NCI-H2196 treated with DMSO at 0.1 percent for 48 hours (cell line): Measurements from ENCODE around the gene DPEP1.
"Not testable (repeated sequence)": the region's sequence is repeated elsewhere in the genome, so short reads cannot be mapped to it uniquely, and the experiment has no call there.

Source experiments
- DNase-seq: peaks from one replicate; lab custom pipeline; 2025; ENCODE audit not compliant: unreplicated experiment; lab: John Stamatoyannopoulos, UW

The DPEP1 gene

DNA sequence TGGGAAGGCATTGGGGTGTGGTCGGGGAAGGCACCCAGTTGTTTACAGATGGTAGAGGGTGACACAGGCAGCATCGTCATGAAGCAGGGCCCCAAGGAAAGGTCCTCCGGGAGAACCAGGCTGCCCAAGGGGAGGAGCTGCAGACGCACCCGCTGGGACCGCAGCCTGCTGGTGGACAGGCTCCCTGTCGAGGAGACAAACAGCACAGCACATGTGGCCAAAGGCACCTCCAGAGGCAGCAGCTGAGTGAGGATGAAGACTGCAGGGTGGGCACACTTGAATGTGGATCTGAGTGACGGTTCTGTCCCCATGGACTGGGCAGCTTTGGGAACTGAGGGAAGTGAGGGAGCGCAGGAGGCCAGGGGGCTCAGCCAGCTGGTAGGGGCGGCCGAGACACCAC lies 31.7 kb downstream of the DPEP1 start:
- no peak for DNase-seq

DNA sequence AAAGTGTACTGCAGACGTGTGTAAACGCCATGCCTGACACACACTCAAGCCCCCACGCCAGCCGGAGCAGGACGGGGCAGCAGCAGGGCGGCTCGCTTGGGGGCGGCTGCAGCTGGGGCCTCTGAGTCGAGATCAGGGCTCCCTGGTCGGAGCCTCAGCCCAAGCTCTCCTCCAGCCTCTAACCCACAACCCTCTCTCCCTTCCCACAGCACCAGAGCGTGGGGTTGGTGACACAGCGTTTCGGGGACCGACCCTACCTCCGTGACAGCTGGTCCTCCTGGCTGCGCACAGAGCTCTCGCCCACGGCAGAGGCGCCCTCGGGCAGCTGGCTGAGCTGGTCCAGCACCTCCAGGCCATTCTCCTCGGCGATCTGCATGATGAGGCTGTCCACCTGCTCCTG lies 32.8 kb downstream of the DPEP1 start:
- no peak for DNase-seq

DNA sequence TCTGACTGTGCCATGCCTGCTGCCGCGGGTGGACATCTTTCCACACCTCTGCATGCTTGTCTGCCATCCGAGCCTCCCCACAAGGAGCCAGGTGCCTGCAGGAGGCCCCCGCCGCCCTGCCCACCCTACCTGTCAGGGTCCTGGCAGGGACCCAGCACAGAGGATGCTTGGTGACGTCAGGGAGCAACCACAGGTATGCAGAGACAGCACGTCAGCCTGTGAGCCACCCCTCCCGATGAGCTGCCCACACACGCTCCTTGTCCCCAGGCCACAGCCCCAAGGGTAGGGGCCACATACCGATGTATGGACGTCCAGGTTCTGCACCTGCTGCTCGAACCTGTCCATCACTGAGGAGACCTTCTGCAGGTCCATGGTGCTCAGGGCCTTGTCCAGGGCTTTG lies 33.5 kb downstream of the DPEP1 start:
- no peak for DNase-seq

DNA sequence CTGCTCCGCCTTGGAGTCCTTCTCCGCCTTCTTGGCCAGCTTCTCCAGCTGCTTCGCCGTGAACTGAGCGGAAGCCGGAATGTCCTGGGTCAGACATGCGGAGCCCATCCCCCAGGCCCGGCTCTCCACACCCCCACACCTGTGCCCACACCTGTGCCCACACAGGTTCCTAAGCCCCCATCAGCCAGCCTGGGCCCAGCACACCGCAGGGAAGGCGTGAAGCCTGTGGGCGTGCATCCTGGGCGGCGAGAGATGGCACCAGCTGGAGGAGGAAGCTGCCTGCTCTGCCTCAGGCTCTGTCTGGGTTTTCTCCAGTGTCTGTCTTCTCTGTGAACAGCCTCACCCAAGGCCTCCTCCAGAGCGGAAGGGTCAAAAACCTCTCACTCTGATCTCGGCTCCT lies 38.1 kb downstream of the DPEP1 start:
- no peak for DNase-seq

DNA sequence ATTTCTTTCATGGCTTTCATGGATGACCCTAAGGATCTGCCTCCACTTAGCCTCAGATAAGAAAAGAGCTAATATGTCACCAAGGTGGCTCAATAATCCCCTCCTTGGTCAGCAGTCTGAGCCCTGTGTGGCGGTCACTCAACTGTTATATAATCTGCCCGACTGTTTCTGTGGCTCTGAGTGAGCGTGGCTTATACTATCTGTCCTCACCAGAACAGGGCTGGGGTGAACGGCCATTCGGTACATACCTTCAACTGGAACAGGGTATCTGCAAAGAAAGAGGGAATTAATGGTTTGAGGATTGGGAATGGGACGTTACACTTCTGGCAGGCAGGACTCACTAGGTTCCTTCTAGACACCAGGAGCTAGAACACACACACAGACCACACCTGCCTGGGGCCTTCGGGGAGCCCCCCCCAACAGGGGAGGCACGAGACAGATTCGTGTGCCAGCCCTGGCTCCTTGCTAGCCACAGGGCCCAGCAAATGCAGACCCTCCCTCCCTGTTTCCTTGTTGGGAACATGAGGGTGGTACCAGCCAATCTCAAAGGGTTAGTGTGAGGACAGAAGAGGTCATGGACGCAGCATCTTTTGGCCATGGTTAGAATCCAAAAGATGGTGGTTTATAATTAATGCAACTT lies 40.3 kb downstream of the DPEP1 start:
- no peak for DNase-seq

DNA sequence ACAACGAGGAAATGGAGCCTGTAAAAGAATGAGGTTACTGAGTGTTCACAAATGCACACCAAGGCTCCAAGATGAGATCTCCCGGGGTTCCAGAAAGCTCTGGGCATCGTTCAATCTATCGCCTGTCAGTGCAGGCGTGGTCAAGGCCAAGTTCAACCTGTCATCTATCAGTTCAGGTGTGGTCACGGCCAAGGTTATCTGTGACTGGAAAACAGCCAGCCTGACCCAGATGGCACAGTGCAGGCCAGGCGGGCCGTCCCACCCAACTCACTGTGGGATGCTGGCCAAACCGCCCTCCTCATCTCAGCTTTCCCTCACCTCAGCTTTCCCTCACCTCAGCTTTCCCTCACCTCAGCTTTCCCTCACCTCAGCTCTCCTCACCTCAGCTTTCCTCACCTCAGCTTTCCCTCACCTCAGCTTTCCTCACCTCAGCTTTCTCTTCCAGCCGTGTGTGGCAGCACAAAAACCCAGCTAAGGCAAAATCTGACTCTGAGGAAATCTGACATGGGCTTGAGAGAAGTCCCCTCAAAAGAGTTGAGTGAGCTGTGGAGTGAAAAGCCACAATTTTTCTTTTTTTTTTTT lies 41.7 kb downstream of the DPEP1 start:
- no peak for DNase-seq

DNA sequence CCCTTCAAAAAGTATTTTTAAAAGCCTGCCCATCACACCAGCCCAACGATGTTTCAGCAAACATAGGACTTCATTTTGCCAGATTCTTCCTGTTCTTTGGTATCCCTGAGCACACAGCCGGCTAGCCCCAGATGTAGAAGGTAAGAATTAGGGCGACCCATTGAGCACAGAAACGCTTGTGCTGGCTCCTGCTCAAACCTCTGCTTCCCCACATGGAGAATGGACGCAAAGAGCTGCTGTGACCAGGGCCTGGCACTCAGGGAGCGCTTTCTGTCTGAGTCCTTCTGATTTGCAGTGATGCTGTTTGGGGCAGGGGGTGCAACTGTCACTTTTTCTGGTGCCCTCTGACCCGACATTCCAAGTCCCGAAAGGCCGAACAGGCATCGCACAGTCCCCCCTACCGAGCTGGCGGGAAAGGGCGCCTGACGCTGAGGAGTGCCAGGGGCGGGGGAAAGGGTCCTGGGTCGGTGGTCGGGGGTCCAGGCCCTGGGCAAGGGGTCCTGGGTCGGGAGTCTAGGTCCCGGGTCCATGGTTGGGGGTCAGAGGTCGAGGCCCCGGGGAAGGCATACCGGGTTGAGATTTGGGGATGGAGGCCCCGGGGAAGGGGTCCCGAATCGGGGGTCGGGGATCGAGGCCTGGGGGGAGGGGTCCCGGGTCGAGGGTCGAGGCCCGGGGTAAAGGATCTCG lies 43.1 kb downstream of the DPEP1 start:
- DNase-seq: no peak

DNA sequence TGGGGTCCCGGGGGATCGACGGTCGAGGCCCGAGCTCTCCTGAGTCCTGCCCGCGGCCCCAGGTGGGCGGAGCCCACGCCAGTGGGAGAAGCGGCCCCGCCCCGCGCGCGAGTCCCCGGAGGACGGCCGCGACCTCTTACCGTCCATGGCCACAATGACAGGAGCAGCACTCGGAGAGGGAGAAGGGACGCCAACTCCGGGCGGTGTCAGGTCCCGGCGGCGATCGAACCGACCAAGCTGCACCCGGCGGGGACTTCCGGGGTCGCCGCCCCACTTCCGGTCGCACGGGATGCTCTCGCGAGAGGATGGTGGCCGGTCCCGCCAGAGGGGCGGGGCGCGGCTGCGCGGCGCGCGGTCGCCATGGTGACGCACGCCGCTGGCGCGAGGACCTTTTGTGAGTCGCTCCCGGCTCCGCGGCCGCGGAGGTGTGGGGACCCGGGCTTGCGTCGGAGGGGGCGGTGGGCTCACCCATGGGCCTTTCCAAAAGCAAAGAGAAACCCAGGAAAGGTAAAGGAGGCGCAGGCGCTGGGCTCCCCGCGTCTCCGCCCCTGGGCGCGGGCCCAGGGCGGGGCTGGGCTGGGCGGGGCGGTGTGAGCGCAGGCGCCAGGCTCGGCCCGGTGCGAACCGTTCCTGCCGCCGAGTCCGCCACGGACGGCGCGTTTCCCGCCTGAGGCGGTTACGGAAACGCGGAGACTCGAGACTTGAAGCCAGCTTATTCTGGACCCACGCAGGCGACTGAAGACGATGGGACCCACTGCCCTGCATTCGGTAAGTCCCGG lies 44.2 kb downstream of the DPEP1 start, which contains the start of the genes CHMP1A and SPATA33:
Gene CHMP1A, minus strand, starts transcription at position 267 of the 779 bp plus-strand sequence. Its CDS starts 120 bp downstream, at position 147.
Gene SPATA33, plus strand, starts transcription at position 395 of the 779 bp plus-strand sequence. Its CDS starts 76 bp downstream, at position 471.
- DNase-seq: peak; percentile 14

DNA sequence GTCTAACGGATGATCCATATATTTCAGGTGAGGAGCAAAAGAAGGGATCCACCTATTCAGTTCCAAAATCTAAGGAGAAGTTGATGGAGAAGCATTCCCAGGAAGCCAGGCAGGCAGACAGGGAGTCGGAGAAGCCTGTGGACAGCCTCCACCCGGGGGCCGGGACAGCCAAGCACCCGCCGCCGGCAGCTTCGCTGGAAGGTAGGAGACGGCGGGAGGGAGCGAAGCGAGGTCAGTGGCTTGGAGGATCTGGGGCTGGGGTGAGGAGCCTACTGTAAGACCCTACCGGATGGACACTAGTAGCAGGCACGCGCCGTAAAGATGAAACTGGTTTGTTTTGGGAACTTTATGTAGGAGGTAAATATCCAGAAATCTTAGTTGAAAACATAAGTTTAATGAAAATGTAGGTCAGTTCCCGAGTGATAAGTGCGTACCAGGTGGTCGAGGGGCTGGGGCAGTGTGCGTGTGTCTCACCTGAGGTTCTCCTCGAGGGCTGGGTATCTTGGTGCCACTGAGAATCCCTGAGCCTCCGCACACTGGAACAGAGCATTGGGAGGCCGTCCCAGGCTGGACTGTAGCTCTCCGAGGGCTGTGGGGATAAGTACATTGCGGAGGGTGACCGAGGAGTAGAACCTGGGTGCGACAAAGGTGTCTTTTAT lies 44.9 kb downstream of the DPEP1 start:
- no peak for DNase-seq

DNA sequence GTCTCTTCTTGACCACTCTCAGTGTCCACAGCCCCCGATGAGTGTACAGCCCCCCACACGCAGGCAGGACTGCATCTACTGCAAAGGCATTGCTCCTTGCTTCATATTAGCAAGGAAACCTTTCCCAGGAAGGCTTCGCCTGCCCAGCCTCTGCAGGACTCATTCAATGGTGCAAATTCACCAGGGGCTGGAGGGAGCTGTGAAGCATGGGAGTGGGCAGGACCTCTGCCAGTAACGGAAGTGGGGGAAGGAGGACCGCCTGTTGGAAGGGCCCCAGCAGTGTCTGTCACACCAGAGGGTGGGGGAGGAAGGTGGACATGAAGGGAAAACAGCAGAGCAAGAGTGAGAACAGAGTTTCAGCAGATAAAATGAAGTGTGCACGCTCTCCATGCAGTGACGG lies 46.7 kb downstream of the DPEP1 start:
- DNase-seq: no peak

DNA sequence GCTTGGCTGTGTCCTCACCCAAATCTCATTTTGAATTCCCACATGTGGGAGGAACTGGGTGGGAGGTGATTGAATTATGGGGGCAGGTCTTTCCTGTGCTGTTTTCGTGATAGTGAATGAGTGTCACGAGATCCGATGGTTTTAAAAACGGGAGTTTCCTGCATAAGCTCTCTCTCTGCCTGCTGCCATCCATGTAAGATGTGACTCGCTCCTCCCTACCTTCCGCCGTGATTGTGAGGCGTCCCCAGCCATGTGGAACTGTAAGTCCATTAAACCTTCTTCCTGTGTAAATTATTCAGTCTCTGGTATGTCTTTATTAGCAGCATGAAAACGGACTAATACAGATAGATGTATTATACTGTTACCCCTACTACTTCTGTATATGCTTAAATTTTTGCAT lies 47.8 kb downstream of the DPEP1 start:
- no peak for DNase-seq

DNA sequence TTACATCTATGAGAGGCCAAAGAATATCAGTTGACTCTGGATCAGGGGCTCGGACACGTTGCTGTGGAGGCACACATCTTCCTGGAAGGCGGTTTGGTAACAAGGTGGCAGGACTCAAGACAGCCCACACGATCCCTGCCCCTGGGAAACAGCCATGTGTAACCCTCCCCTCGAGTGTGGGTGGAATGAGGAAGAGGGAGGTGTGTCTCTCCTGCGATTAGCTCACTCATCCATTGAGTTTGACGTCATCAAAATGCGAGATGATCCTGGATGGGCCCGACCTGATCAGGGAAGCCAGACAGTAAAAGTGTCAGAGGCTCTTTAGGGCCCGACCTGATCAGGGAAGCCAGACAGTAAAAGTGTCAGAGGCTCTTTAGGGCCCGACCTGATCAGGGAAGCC lies 50.8 kb downstream of the DPEP1 start:
- DNase-seq: not testable (repeated sequence)

DNA sequence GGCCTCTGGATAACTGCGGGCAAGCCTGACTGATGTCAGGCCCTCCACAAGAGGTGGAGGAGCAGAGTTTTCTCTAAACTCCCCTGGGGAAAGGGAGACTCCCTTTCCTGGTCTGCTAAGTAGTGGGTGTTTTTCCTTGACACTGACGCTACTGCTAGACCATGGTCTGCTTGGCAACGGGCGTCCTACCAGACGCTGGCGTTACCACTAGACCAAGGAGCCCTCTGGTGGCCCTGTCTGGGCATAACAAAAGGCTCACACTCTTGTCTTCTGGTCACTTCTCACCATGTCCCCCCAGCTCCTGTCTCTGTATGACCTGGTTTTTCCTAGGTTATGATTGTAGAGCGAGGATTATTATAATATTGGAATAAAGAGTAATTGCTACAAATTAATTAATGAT lies 53.6 kb downstream of the DPEP1 start:
- DNase-seq: not testable (repeated sequence)

DNA sequence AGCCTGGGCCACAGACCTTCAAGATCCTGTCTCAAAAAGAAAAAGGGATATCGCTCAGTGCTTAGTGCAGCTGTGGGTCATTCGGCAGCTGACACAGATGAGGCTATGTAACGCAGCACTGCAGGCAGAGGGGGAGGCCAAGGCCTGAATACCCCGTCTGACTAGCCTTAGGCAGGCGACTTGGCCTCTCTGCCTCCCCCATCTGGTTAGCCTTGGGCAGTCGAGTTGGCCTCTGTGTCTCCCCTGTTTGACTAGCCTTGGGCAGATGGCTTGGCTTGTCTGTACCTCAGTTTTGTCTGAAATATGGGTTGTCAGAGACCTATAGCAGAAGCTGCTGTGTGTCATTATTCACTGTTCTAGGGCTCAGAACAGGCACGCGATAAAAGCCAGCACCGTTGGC lies 54.2 kb downstream of the DPEP1 start:
- DNase-seq: no peak

DNA sequence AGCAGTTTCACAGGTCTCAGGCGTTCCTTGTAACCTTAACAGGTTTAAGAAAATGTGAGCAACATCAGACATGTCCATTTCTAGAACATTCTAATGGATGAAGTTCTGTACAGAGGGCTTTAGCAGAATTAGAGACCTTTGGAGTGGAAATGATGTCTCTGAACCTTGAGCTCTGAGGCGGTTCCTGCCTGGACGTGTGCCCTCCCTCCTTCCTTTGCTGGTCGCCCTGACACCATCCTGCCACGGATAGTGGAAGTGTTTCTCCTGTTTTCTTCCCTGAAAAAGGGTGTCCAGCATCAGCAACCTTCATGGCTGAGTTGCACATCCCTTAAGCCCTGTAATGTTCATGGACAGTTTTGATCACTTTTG lies 55.3 kb downstream of the DPEP1 start:
- no peak for DNase-seq

DNA sequence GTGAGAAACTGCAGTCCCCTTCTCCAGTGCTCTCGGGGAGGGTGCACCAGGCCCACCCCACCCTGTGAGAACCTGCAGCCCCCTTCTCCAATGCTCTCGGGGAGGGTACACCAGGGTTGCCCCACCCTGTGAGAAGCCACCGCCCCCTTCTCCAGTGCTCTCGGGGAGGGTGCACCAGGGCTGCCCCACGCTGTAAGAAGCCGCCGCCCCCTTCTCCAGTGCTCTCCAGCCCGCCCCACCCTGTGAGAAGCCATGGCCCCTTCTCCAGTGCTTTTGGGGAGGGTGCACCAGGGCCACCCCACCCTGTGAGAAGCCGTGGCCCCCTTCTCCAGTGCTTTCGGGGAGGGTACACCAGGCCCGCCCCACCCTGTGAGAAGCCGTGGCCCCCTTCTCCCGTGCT lies 56.3 kb downstream of the DPEP1 start:
- DNase-seq: no peak

DNA sequence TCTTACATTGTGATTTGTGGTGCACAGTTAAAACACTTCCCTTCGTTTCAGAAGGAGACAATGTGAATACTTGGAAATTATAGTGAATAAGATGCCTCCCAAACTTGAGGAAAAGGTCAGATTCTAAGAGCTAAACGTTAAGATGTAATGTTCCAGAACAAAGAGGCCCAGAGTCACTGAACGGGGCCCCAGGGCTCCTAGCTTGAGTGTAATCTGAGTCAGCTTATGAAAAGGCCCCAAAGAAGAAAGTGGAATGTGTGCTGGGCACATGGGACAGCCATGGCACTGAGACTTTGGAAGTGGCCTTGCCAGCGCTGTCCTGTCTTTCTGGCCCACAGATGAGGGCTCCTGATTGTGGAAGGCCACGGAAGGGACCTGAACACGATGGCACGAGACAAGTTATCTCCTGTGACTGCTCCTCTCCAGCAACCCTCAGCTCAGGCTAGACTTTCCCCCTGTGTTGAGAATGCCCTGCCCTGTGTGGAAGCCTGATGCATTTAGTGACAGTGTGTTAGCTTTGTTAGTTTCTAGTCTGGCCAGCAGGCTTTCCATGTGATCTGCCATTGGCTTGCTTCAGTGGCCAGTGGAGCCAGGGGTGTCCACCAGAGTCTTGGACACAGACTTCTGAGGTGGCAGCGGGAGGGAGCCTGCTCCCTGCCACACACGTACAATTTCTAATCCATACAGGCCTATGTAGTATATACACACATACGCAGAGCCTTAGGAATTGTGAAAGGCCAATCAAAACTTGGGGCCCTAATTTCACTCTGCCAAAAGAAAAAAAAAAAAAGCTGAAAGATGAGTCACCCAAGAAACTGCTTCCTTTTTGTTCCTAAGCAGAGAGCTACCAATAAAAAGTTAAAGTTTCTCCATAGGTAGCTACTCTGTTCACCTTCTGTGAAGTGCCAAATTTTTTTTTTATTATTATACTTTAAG lies 57.3 kb downstream of the DPEP1 start:
- DNase-seq: no peak

DNA sequence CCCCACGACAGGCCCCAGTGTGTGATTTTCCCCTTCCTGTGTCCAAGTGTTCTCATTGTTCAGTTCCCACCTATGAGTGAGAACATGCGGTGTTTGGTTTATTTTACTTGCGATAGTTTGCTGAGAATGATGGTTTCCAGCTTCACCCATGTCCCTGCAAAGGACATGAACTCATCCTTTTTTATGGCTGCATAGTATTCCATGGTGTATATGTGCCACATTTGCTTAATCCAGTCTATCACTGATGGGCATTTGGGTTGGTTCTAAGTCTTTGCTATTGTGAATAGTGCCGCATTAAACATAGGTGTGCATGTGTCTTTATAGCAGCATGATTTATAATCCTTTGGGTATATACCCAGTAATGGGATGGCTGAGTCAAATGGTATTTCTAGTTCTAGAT lies 58.1 kb downstream of the DPEP1 start:
- DNase-seq: not testable (repeated sequence)

DNA sequence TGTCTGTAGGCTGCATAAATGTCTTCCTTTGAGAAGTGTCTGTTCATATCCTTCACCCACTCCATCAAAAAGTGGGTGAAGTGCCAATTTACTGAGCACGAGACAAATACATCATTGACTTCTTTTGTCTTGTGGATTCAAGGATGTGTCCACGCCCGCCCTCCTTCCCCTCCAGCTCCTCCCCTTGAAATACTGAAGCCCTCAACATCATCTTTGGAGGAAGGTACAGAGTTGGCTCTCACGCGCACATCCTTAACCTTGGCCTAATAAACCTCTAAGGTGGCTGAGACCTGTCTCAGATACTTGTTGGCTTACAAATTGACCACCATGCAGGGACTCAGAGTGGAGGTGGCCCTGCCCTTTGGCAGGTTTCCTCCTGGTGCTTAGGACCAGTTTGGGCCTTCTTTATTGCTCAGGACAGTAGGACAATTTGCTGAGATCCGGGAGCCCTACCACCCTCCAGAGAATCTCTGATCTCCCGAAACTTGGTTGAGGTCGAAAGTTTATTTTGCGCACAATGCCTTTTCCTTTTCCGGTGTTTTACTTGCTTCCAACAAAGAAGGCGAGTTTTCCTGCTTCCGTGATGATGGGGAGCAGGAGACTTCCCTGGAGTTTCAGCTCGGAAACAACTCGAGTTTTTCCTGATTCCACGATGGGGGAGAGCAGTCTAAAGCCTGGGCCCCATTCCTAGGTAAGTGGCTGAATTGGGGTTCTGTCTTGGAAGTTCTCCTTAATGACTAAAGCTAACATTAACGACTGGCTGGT lies 58.9 kb downstream of the DPEP1 start:
- DNase-seq: no peak
